HepG2 (cell line): ENCODE measurements around the gene METTL16. TPM values are rescaled to one million over a fixed set of nuclear protein-coding genes. Genes with fewer than 3 reads are reported as not detected.
A peak's percentile ranks its signal among the peaks of the same experiment; 100 is the strongest.

ENCODE experiments used
- FOXO1 ChIP-seq: sonication (generic); formaldehyde crosslinking; IDR thresholded peaks from 2 replicates; pipeline ENCODE4 v1.4.0; 2020; ENCODE audit warnings: missing genetic modification reagents
- GATAD1 ChIP-seq: IDR thresholded peaks from 2 replicates; pipeline ENCODE4 v1.6.1; 2016; ENCODE audit warnings: missing genetic modification reagents, missing compliant biosample characterization
- HDAC1 ChIP-seq: sonication (generic); formaldehyde crosslinking; IDR thresholded peaks from 2 replicates; pipeline ENCODE4 v1.5.1; 2020; ENCODE audit warnings: mild to moderate bottlenecking, missing genetic modification reagents
- HIVEP1 ChIP-seq: sonication (generic); formaldehyde crosslinking; IDR thresholded peaks from 2 replicates; pipeline ENCODE4 v1.4.0; 2020; ENCODE audit warnings: mild to moderate bottlenecking, missing genetic modification reagents
- KLF12 ChIP-seq: sonication (generic); formaldehyde crosslinking; IDR thresholded peaks from 2 replicates; pipeline ENCODE4 v1.4.0; 2020; ENCODE audit warnings: missing genetic modification reagents, borderline replicate concordance
- KMT2B ChIP-seq: IDR thresholded peaks from 2 replicates; pipeline ENCODE4 v1.6.1; 2016; ENCODE audit warnings: missing genetic modification reagents, missing compliant biosample characterization
- MLXIP ChIP-seq: sonication (generic); formaldehyde crosslinking; IDR thresholded peaks from 2 replicates; pipeline ENCODE4 v1.9.0; 2021; ENCODE audit warnings: missing genetic modification reagents, borderline replicate concordance
- NCOR1 ChIP-seq: fragments of 200-600 bp; sonication (generic); IDR thresholded peaks from 2 replicates; pipeline ENCODE4 v1.7.0; 2017; ENCODE audit warnings: antibody characterized with exemption, low read length, borderline replicate concordance
- NONO ChIP-seq, 2 experiments: fragments of 450-650 bp in 1 of 2; sonication (generic) in 1 of 2; formaldehyde crosslinking in 1 of 2; IDR thresholded peaks in 1 of 2; conservative IDR thresholded peaks in 1 of 2; 2 replicates each; pipeline versions ENCODE4 v1.6.1 to v1.8.0; 2017 to 2022; ENCODE audit warnings: mild to moderate bottlenecking in 1 of 2, missing genetic modification reagents in 1 of 2, moderate library complexity in 1 of 2
- RAD21 ChIP-seq: fragments of 450-650 bp; formaldehyde crosslinking; IDR thresholded peaks from 2 replicates; pipeline ENCODE4 v1.5.0; 2020; ENCODE audit warnings: mild to moderate bottlenecking
- THAP11 ChIP-seq: IDR thresholded peaks from 2 replicates; pipeline ENCODE4 v1.6.1; 2016; ENCODE audit warnings: missing biosample characterization, missing genetic modification reagents
- ZBTB14 ChIP-seq: sonication (generic); formaldehyde crosslinking; IDR thresholded peaks from 2 replicates; pipeline ENCODE4 v1.4.0; 2020; ENCODE audit warnings: missing genetic modification reagents
- ZBTB8A ChIP-seq: sonication (generic); formaldehyde crosslinking; IDR thresholded peaks from 2 replicates; pipeline ENCODE4 v1.4.0; 2020; ENCODE audit warnings: mild to moderate bottlenecking, low read depth, missing genetic modification reagents, borderline replicate concordance
- ZMYM3 ChIP-seq: sonication (generic); formaldehyde crosslinking; IDR thresholded peaks from 2 replicates; pipeline ENCODE4 v1.5.1; 2020; ENCODE audit warnings: mild to moderate bottlenecking, missing genetic modification reagents
- ZNF143 ChIP-seq: sonication (generic); formaldehyde crosslinking; IDR thresholded peaks from 2 replicates; pipeline ENCODE4 v1.4.0; 2020; ENCODE audit warnings: missing genetic modification reagents
- ZNF839 ChIP-seq: sonication (generic); formaldehyde crosslinking; IDR thresholded peaks from 2 replicates; pipeline ENCODE4 v1.4.0; 2020; ENCODE audit warnings: missing genetic modification reagents, mild to moderate bottlenecking, borderline replicate concordance
- ZSCAN5A ChIP-seq: sonication (generic); formaldehyde crosslinking; IDR thresholded peaks from 2 replicates; pipeline ENCODE4 v1.8.0; 2022; ENCODE audit warnings: mild to moderate bottlenecking, missing genetic modification reagents, borderline replicate concordance
- polyA plus RNA-seq, 8 experiments: library from polyadenylated mRNA; depleted of rRNA in 3 of 8; stranded (reverse) in 7 of 8; unstranded in 1 of 8; fragments of >200 nt; fragmentation: Illumina TruSeq in 4 of 8; extraction: Trizol in 4 of 8; gene quantifications; 2 replicates each; pipeline versions ENCODE4 v1.2.1 to v1.2.3, GENCODE V29; 2011 to 2016; ENCODE audit warnings: low read depth in 4 of 8, missing spikeins in 1 of 8, mixed read lengths in 1 of 8; ENCODE audit not compliant: insufficient read depth in 1 of 8
- total RNA-seq, 5 experiments: library from RNA; depleted of rRNA; stranded (reverse); fragments of >200 nt; fragmentation: Illumina TruSeq; extraction: Trizol; gene quantifications; 2 replicates each; pipeline ENCODE4 v1.2.3, GENCODE V29; 2016; ENCODE audit warnings: low read depth in 1 of 5
- TF ChIP-seq, protein P1 (sequence below): sonication (generic); formaldehyde crosslinking; IDR thresholded peaks from 2 replicates; pipeline ENCODE4 v1.4.0; 2020; ENCODE audit warnings: missing genetic modification reagents, borderline replicate concordance

The METTL16 gene
- total and polyA plus RNA-seq, 2 of the 13 experiments (the other 11 are each of a cell fraction or from before 2014, with no cell fraction given) = 11.6 to 18.5 TPM

DNA sequence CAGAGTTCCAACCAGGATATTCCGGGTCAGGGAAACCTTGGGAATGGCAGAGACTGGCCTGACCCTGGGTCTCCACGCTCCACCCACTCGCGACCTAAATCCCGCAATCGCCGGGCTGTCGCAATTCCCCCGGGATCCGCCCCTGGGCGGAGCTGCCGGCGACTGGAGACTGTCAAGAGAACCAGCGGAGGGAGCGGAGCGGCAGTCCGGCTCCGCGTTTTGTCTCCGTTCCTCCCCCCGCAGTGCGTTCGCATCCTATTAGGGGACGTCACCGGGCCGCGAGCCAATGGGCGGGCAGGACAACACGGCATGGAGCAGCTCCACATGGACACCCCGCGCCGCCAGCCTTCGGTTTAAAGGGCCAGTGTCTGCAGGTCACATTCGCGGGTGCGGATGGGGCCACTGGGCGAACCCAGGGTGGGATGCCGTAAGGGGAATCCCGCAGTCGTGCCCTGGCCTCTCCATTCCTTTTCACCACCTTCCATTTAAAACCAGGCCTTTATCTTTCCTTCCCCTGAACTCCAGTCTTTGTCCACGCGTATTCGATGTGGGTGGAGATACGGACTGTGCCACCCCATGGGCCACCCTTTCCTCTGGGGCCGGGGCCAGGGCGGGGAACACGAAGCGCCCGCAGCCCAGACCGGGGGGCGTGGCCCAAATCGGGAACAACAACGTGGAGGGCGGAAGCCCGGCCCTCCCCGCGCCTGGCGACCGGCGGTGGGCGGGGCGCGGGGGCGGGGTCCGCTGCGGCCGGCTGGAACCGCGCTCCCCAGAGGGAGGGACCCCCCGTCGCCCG is 110.1 kb downstream of the METTL16 start (continued):
- 0 out of 2 replicates have a peak, but pooled peaks have one; percentile 11 for TF ChIP-seq ZSCAN5A (CRISPR knock-in tag)
- no peak for TF ChIP-seq NONO (IDR thresholded peaks at IDR 0.05)
- peak; percentile 77 for TF ChIP-seq NONO (CRISPR knock-in tag; conservative IDR thresholded peaks at IDR 0.05)
- 0 out of 2 replicates have a peak, but pooled peaks have one; percentile 54 for TF ChIP-seq KLF12
- peak; percentile 30; the same call in 1 of the 2 replicates for TF ChIP-seq RAD21 (CRISPR knock-in tag)
- TF ChIP-seq, protein P1, sequence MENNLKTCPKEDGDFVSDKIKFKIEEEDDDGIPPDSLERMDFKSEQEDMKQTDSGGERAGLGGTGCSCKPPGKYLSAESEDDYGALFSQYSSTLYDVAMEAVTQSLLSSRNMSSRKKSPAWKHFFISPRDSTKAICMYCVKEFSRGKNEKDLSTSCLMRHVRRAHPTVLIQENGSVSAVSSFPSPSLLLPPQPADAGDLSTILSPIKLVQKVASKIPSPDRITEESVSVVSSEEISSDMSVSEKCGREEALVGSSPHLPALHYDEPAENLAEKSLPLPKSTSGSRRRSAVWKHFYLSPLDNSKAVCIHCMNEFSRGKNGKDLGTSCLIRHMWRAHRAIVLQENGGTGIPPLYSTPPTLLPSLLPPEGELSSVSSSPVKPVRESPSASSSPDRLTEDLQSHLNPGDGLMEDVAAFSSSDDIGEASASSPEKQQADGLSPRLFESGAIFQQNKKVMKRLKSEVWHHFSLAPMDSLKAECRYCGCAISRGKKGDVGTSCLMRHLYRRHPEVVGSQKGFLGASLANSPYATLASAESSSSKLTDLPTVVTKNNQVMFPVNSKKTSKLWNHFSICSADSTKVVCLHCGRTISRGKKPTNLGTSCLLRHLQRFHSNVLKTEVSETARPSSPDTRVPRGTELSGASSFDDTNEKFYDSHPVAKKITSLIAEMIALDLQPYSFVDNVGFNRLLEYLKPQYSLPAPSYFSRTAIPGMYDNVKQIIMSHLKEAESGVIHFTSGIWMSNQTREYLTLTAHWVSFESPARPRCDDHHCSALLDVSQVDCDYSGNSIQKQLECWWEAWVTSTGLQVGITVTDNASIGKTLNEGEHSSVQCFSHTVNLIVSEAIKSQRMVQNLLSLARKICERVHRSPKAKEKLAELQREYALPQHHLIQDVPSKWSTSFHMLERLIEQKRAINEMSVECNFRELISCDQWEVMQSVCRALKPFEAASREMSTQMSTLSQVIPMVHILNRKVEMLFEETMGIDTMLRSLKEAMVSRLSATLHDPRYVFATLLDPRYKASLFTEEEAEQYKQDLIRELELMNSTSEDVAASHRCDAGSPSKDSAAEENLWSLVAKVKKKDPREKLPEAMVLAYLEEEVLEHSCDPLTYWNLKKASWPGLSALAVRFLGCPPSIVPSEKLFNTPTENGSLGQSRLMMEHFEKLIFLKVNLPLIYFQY (CRISPR knock-in tag) = peak; percentile 11; the same call in 1 of the 2 replicates
- no peak for TF ChIP-seq MLXIP (CRISPR knock-in tag)
- TF ChIP-seq ZBTB8A (CRISPR knock-in tag) = 0 out of 2 replicates have a peak, but pooled peaks have one; percentile 52
- peak; percentile 45; the same call in 1 of the 2 replicates for TF ChIP-seq FOXO1
- TF ChIP-seq THAP11 = peak; percentile 61; the same call in 1 of the 2 replicates
- TF ChIP-seq KMT2B (CRISPR knock-in tag) = peak; percentile 3; the same call in 1 of the 2 replicates
- no peak; the same call in 1 of the 2 replicates for TF ChIP-seq ZNF839 (CRISPR knock-in tag)
- peak; percentile 72; the same call in 1 of the 2 replicates for TF ChIP-seq GATAD1 (CRISPR knock-in tag)
- TF ChIP-seq ZBTB14 (CRISPR knock-in tag) = peak; percentile 64
- peak; percentile 49; the same call in 1 of the 2 replicates for TF ChIP-seq ZMYM3 (CRISPR knock-in tag)
- 0 out of 2 replicates have a peak, but pooled peaks have one; percentile 43 for TF ChIP-seq ZNF143 (CRISPR knock-in tag)
- peak; percentile 65; the same call in 1 of the 2 replicates for TF ChIP-seq HDAC1
- 0 out of 2 replicates have a peak, but pooled peaks have one; percentile 20 for TF ChIP-seq NCOR1
- TF ChIP-seq HIVEP1 = peak; percentile 82; the same call in 1 of the 2 replicates
